ENCODE measurements around the gene FOXI1. TPM values are rescaled to one million over a fixed set of nuclear protein-coding genes. Genes with fewer than 3 reads are reported as not detected.

Gene FOXI1
- total RNA-seq, 4 donors from 2014 or later, result not detected

GRCh38 chr5:170120576-170120975, 14.9 kb downstream of the FOXI1 start:
- Histone ChIP-seq H3K9me3 (no peaks in the 10 kb centered on the region), H3K4me1 (no peaks in the 10 kb centered on the region), H3K27me3 (no peaks in the 10 kb centered on the region), H3K27ac (no peak overlapping the region), H3K4me3 (replicated peaks in 1 of 3) (no peak overlapping the region), H3K36me3 (no peaks in the 10 kb centered on the region)
- intact Hi-C loops (cut with DNase I), result no loop called here
- TF ChIP-seq POLR2A (IDR thresholded peaks at IDR 0.05) (no peak), CTCF (IDR thresholded peaks at IDR 0.05) (no peak)
- no peak for DNase-seq
- 96 to 97% methylated on average over 2 of the region's 2 CpGs for WGBS, 2 donors

GRCh38 chr5:170121321-170121720, 15.6 kb downstream of the FOXI1 start:
- H3K36me3 ChIP-seq, result no peaks in the 10 kb centered on the region
- no peaks in the 10 kb centered on the region for H3K4me1 ChIP-seq
- 86 to 88% methylated on average over 7 of the region's 7 CpGs for WGBS, 2 donors
- intact Hi-C loops (cut with DNase I), result no loop called here
- no peak overlapping the region for H3K27ac ChIP-seq
- no peaks in the 10 kb centered on the region for H3K27me3 ChIP-seq
- H3K9me3 ChIP-seq, result no peaks in the 10 kb centered on the region
- no peak for DNase-seq
- TF ChIP-seq POLR2A (IDR thresholded peaks at IDR 0.05) (no peak), CTCF (IDR thresholded peaks at IDR 0.05) (no peak)
- no peak overlapping the region for H3K4me3 ChIP-seq (replicated peaks in 1 of 3)

- WGBS, 2 donors, result 77 to 80% methylated on average over 1 of the region's 1 CpG
- no peaks in the 10 kb centered on the region for H3K36me3 ChIP-seq
- no peaks in the 10 kb centered on the region for H3K27me3 ChIP-seq
- no peak overlapping the region for H3K27ac ChIP-seq
- intact Hi-C loops (cut with DNase I), result no loop called here
- DNase-seq, result no peak
- no peaks in the 10 kb centered on the region for H3K4me1 ChIP-seq
- TF ChIP-seq POLR2A (IDR thresholded peaks at IDR 0.05) (no peak), CTCF (IDR thresholded peaks at IDR 0.05) (no peak)
- no peaks in the 10 kb centered on the region for H3K9me3 ChIP-seq
- H3K4me3 ChIP-seq (replicated peaks in 1 of 3), result no peak overlapping the region
These were observed 20.4 kb downstream of the FOXI1 start for GRCh38 chr5:170126061-170126460.

- no peaks in the 10 kb centered on the region for H3K9me3 ChIP-seq
- no peak overlapping the region for H3K27ac ChIP-seq
- intact Hi-C loops (cut with DNase I), result no loop called here
- H3K4me1 ChIP-seq, result no peaks in the 10 kb centered on the region
- no peak for DNase-seq
- H3K4me3 ChIP-seq (replicated peaks in 1 of 3), result no peak overlapping the region
- no peaks in the 10 kb centered on the region for H3K27me3 ChIP-seq
- TF ChIP-seq CTCF (IDR thresholded peaks at IDR 0.05), result no peak
- no peak for TF ChIP-seq POLR2A (IDR thresholded peaks at IDR 0.05)
- no peaks in the 10 kb centered on the region for H3K36me3 ChIP-seq
- 87 to 88% methylated on average over 1 of the region's 1 CpG for WGBS, 2 donors
These were observed 20.9 kb downstream of the FOXI1 start for GRCh38 chr5:170126626-170127025.

GRCh38 chr5:170131235-170131634, 25.5 kb downstream of the FOXI1 start:
- Histone ChIP-seq H3K9me3 (no peaks in the 10 kb centered on the region), H3K36me3 (no peaks in the 10 kb centered on the region), H3K4me1 (no peaks in the 10 kb centered on the region), H3K27me3 (no peaks in the 10 kb centered on the region), H3K27ac (no peak overlapping the region), H3K4me3 (replicated peaks in 1 of 3) (no peak overlapping the region)
- intact Hi-C loops (cut with DNase I), result no loop called here
- DNase-seq, result no peak
- TF ChIP-seq POLR2A (IDR thresholded peaks at IDR 0.05) (no peak), CTCF (IDR thresholded peaks at IDR 0.05) (no peak)
- WGBS, 2 donors, result 67 to 85% methylated on average over 3 of the region's 3 CpGs
